ENCODE results near the gene AQP1. TPM values are rescaled to one million over a fixed set of nuclear protein-coding genes. Genes with fewer than 3 reads are reported as not detected.

The AQP1 gene
- total RNA-seq, 2 experiments from 2014 or later: not detected

- H3K9me3 ChIP-seq (ENCODE audit: low read length): no peaks in the 10 kb centered on the region
- ChIA-PET CTCF (ENCODE audit: unreplicated experiment) (no interaction called here), POLR2A (no interaction called here)
- H3K4me3 ChIP-seq (ENCODE audit: low read depth, low read length, poor library complexity, severe bottlenecking): no peak overlapping the region
- no peak overlapping the region for H3K27ac ChIP-seq (ENCODE audit: low read depth, low read length, poor library complexity, severe bottlenecking)
- no peaks in the 10 kb centered on the region for H3K36me3 ChIP-seq (ENCODE audit: insufficient read depth, low read length)
- H3K9me2 ChIP-seq (ENCODE audit: insufficient read depth, low read length): no peaks in the 10 kb centered on the region
- H3K79me2 ChIP-seq (ENCODE audit: insufficient read depth, low read depth, low read length): no peaks in the 10 kb centered on the region
- no peak overlapping the region for H2AFZ ChIP-seq (ENCODE audit: low read length)
- H3K4me2 ChIP-seq (ENCODE audit: low read length): no peak overlapping the region
- TF ChIP-seq EZH2phosphoT487 (IDR thresholded peaks at IDR 0.05; ENCODE audit: borderline replicate concordance, low read depth, low read length): no peak
- no peak for TF ChIP-seq CTCF (conservative IDR thresholded peaks at IDR 0.05; ENCODE audit: low read length)
- no peaks in the 10 kb centered on the region for H3K4me1 ChIP-seq (ENCODE audit: insufficient read depth, low read length, poor library complexity, severe bottlenecking)
- BruUV-seq (replicated peaks): no TSS peak
- DNase-seq (ENCODE audit: low spot score): no peak
- intact Hi-C loops (cut with micrococcal nuclease; ENCODE audit: unreplicated experiment): no loop called here
- no peaks in the 10 kb centered on the region for H4K20me1 ChIP-seq (ENCODE audit: insufficient read depth, low read length)
Observed at GRCh38 chr7:30927040-30927439, 15.4 kb downstream of the AQP1 start.

GRCh38 chr7:30927559-30927958 is 15.9 kb downstream of the AQP1 start:
- Histone ChIP-seq H3K4me3 (ENCODE audit: low read depth, low read length, poor library complexity, severe bottlenecking) (no peak overlapping the region), H3K9me3 (ENCODE audit: low read length) (no peaks in the 10 kb centered on the region), H4K20me1 (ENCODE audit: insufficient read depth, low read length) (no peaks in the 10 kb centered on the region), H3K9me2 (ENCODE audit: insufficient read depth, low read length) (no peaks in the 10 kb centered on the region), H3K4me1 (ENCODE audit: insufficient read depth, low read length, poor library complexity, severe bottlenecking) (no peaks in the 10 kb centered on the region), H3K36me3 (ENCODE audit: insufficient read depth, low read length) (no peaks in the 10 kb centered on the region), H2AFZ (ENCODE audit: low read length) (no peak overlapping the region), H3K4me2 (ENCODE audit: low read length) (no peak overlapping the region), H3K27ac (ENCODE audit: low read depth, low read length, poor library complexity, severe bottlenecking) (no peak overlapping the region), H3K79me2 (ENCODE audit: insufficient read depth, low read depth, low read length) (no peaks in the 10 kb centered on the region)
- ChIA-PET POLR2A (no interaction called here), CTCF (ENCODE audit: unreplicated experiment) (no interaction called here)
- intact Hi-C loops (cut with micrococcal nuclease; ENCODE audit: unreplicated experiment): no loop called here
- no peak for DNase-seq (ENCODE audit: low spot score)
- TF ChIP-seq EZH2phosphoT487 (IDR thresholded peaks at IDR 0.05; ENCODE audit: borderline replicate concordance, low read depth, low read length) (no peak), CTCF (conservative IDR thresholded peaks at IDR 0.05; ENCODE audit: low read length) (no peak)
- BruUV-seq (replicated peaks): no TSS peak

- no peak for DNase-seq (ENCODE audit: low spot score)
- Histone ChIP-seq H3K4me2 (ENCODE audit: low read length) (no peak overlapping the region), H2AFZ (ENCODE audit: low read length) (no peak overlapping the region), H3K79me2 (ENCODE audit: insufficient read depth, low read depth, low read length) (no peaks in the 10 kb centered on the region), H3K36me3 (ENCODE audit: insufficient read depth, low read length) (no peaks in the 10 kb centered on the region), H3K9me2 (ENCODE audit: insufficient read depth, low read length) (no peaks in the 10 kb centered on the region), H3K9me3 (ENCODE audit: low read length) (no peaks in the 10 kb centered on the region), H3K27ac (ENCODE audit: low read depth, low read length, poor library complexity, severe bottlenecking) (no peak overlapping the region), H3K4me3 (ENCODE audit: low read depth, low read length, poor library complexity, severe bottlenecking) (no peak overlapping the region), H3K4me1 (ENCODE audit: insufficient read depth, low read length, poor library complexity, severe bottlenecking) (no peaks in the 10 kb centered on the region), H4K20me1 (ENCODE audit: insufficient read depth, low read length) (no peaks in the 10 kb centered on the region)
- ChIA-PET CTCF (ENCODE audit: unreplicated experiment) (no interaction called here), POLR2A (no interaction called here)
- intact Hi-C loops (cut with micrococcal nuclease; ENCODE audit: unreplicated experiment): no loop called here
- BruUV-seq (replicated peaks): no TSS peak
- TF ChIP-seq EZH2phosphoT487 (IDR thresholded peaks at IDR 0.05; ENCODE audit: borderline replicate concordance, low read depth, low read length): no peak
Observed at GRCh38 chr7:30928254-30928872, 16.7 kb downstream of the AQP1 start.

Measured in OCI-LY7 (cell line).